Stimulated activated CD4-positive, alpha-beta T cell treated with anti-CD3 and anti-CD28 coated beads, TNF-alpha, amount 100 ng/mL, for 1 hour (primary cell): ENCODE results near the gene P3H3.
"Not testable (repeated sequence)": the region's sequence is repeated elsewhere in the genome, so short reads cannot be mapped to it uniquely, and the experiment has no call there.

Source experiments
- DNase-seq, 3 donors: peaks; one replicate each; pipeline ENCODE4 v3.0.0-alpha.2; 2020; ENCODE audit warnings: low read depth in 3 of 3, low spot score in 1 of 3

The P3H3 gene

GRCh38 chr12:6887460-6887859 lies 59.3 kb downstream of the P3H3 start:
- DNase-seq, result no peak

GRCh38 chr12:6888360-6888759 lies 60.2 kb downstream of the P3H3 start:
- no peak for DNase-seq

- DNase-seq, result not testable (repeated sequence)
Measured at GRCh38 chr12:6888794-6889193, 60.6 kb downstream of the P3H3 start.
